HTR-8/SVneo (cell line): Measurements from ENCODE around the gene RCN2.
A peak's percentile ranks its signal among the peaks of the same experiment; 100 is the strongest.

Experiments used
- DNase-seq: peaks from one replicate; pipeline ENCODE4 v3.0.0; 2011; ENCODE audit warnings: low spot score, mixed read lengths; ENCODE audit not compliant: insufficient read length
- FAIRE-seq: peaks from 2 replicates; lab custom pipeline; 2011; peaks lifted over from hg19 to GRCh38; lab: Jason Lieb, UNC

RCN2 gene

GRCh38 chr15:76991741-76992645 is 60.4 kb downstream of the RCN2 start:
- FAIRE-seq (no peak), DNase-seq (no peak)

GRCh38 chr15:76993114-76993725 is 61.7 kb downstream of the RCN2 start:
- DNase-seq (no peak), FAIRE-seq (no peak)

- DNase-seq (no peak), FAIRE-seq (no peak)
Observed at GRCh38 chr15:76994001-76994400, 62.5 kb downstream of the RCN2 start.

- DNase-seq (no peak), FAIRE-seq (no peak)
Observed at GRCh38 chr15:76994496-76994895, 62.9 kb downstream of the RCN2 start.

- DNase-seq = no peak
- FAIRE-seq = no peak
Observed at GRCh38 chr15:76994971-76995945, 63.7 kb downstream of the RCN2 start, which contains the start of gene PSTPIP1. TSS of gene PSTPIP1 (plus strand) at chr15:76995126. CDS start at chr15:76995574, 448 bp downstream.

GRCh38 chr15:76996076-76996525 is 64.6 kb downstream of the RCN2 start:
- DNase-seq = no peak
- FAIRE-seq = no peak

GRCh38 chr15:76996526-76997401 is 65.2 kb downstream of the RCN2 start:
- DNase-seq (peak; percentile 23), FAIRE-seq (no peak)

GRCh38 chr15:76998663-76999285 is 67.2 kb downstream of the RCN2 start:
- FAIRE-seq = no peak
- no peak for DNase-seq

- no peak for DNase-seq
Observed at GRCh38 chr15:76999996-77000395, 68.4 kb downstream of the RCN2 start.

GRCh38 chr15:77001351-77001750 is 69.8 kb downstream of the RCN2 start:
- DNase-seq (no peak), FAIRE-seq (no peak)

More at GRCh38 chr15:76999996-77000395, 68.4 kb downstream of the RCN2 start:
- no peak for FAIRE-seq

GRCh38 chr15:77001966-77002365 is 70.4 kb downstream of the RCN2 start:
- FAIRE-seq (no peak), DNase-seq (no peak)

- DNase-seq (no peak), FAIRE-seq (no peak)
Observed at GRCh38 chr15:77002436-77002835, 70.9 kb downstream of the RCN2 start.

- no peak for DNase-seq
- no peak for FAIRE-seq
Observed at GRCh38 chr15:77002954-77003912, 71.7 kb downstream of the RCN2 start.
